ENCODE results near the gene AFF2. TPM values are rescaled to one million over a fixed set of nuclear protein-coding genes. Genes with fewer than 3 reads are reported as not detected.

The AFF2 gene
- total RNA-seq, 2 donors from 2014 or later, result 7.4 to 16.6 TPM

DNA sequence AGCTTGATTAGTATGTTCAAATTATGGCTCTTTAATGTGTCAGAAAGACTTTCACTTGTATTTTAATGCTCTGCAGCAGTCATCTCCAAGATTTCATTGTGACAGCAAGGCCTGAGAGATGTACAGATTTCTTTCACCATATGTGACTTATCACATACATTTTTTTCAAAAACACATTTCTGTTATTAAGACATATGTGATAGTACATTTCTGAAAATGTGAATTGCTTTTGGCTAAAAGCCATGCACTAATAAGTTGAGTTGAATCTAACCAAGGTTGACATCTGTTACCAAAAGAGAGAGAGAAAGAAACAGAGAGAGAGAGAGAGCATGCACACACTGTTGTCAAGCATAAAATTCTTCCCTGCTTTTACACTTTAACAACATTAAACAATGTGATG is 409.3 kb downstream of the AFF2 start:
- no peaks in the 10 kb centered on the region for H3K36me3 ChIP-seq
- H3K4me1 ChIP-seq (ENCODE audit: control insufficient read depth in 1 of 2, low read depth in 2 of 2), result no peaks in the 10 kb centered on the region
- H3K9me3 ChIP-seq, result no peaks in the 10 kb centered on the region
- H3K4me3 ChIP-seq, result no peak overlapping the region
- H3K27me3 ChIP-seq (replicated peaks; ENCODE audit: insufficient read depth), result no peaks in the 10 kb centered on the region
- no peak overlapping the region for H3K27ac ChIP-seq
- TF ChIP-seq, protein P1, sequence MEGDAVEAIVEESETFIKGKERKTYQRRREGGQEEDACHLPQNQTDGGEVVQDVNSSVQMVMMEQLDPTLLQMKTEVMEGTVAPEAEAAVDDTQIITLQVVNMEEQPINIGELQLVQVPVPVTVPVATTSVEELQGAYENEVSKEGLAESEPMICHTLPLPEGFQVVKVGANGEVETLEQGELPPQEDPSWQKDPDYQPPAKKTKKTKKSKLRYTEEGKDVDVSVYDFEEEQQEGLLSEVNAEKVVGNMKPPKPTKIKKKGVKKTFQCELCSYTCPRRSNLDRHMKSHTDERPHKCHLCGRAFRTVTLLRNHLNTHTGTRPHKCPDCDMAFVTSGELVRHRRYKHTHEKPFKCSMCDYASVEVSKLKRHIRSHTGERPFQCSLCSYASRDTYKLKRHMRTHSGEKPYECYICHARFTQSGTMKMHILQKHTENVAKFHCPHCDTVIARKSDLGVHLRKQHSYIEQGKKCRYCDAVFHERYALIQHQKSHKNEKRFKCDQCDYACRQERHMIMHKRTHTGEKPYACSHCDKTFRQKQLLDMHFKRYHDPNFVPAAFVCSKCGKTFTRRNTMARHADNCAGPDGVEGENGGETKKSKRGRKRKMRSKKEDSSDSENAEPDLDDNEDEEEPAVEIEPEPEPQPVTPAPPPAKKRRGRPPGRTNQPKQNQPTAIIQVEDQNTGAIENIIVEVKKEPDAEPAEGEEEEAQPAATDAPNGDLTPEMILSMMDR (IDR thresholded peaks at IDR 0.05), result no peak
- ATAC-seq (ENCODE audit: insufficient number of reproducible peaks, low FRiP score, low read depth), result no peak
- DNase-seq (ENCODE audit: low spot score), result no peak

DNA sequence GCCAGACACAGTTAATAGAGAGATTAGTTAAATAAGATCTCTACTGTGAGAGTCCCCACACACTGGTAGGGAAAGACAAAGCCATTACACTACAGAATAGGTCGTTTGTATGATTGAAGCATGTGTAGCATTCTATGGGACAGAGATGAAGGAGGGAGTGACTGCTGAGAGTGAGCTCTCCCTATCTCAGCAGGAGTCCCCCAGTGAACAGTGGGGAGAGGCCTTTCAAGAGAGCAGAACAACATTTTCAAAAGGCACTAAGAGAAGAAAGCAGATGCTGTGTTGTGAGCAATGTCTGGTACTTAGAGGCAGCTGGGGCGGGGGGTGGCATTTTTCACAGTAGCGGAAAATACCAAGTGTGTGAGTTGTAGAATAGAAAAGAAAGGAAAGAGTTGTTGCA is 413.6 kb downstream of the AFF2 start:
- Histone ChIP-seq H3K4me3 (no peak overlapping the region), H3K9me3 (no peaks in the 10 kb centered on the region), H3K27me3 (replicated peaks; ENCODE audit: insufficient read depth) (no peaks in the 10 kb centered on the region), H3K4me1 (ENCODE audit: control insufficient read depth in 1 of 2, low read depth in 2 of 2) (no peaks in the 10 kb centered on the region), H3K36me3 (no peaks in the 10 kb centered on the region), H3K27ac (no peak overlapping the region)
- TF ChIP-seq, protein P1 (IDR thresholded peaks at IDR 0.05), result no peak
- ATAC-seq (ENCODE audit: insufficient number of reproducible peaks, low FRiP score, low read depth), result no peak
- no peak for DNase-seq (ENCODE audit: low spot score)

DNA sequence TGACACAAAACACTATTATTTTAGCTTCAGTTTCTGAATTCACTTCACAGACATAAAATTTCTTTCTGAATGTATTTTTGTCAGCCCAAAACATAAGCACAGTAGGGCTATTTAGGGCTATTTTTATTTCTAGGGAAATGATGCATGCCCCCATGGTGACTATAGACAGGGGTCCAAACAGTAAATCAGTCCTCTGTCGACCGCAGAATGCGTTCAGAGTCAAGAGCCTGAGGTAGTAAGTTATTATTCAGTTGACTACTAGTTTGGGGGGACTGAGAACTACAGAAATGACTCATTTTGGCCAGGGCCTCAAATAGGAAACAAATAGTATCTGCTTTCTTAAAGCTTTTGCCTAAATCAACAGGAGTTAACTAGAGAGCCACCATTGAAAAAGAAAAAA is 414.4 kb downstream of the AFF2 start:
- Histone ChIP-seq H3K4me1 (ENCODE audit: control insufficient read depth in 1 of 2, low read depth in 2 of 2) (no peaks in the 10 kb centered on the region), H3K27ac (no peak overlapping the region), H3K36me3 (no peaks in the 10 kb centered on the region), H3K4me3 (no peak overlapping the region), H3K9me3 (no peaks in the 10 kb centered on the region), H3K27me3 (replicated peaks; ENCODE audit: insufficient read depth) (no peaks in the 10 kb centered on the region)
- TF ChIP-seq, protein P1 (IDR thresholded peaks at IDR 0.05), result no peak
- DNase-seq (ENCODE audit: low spot score) (no peak), ATAC-seq (ENCODE audit: insufficient number of reproducible peaks, low FRiP score, low read depth) (no peak)

DNA sequence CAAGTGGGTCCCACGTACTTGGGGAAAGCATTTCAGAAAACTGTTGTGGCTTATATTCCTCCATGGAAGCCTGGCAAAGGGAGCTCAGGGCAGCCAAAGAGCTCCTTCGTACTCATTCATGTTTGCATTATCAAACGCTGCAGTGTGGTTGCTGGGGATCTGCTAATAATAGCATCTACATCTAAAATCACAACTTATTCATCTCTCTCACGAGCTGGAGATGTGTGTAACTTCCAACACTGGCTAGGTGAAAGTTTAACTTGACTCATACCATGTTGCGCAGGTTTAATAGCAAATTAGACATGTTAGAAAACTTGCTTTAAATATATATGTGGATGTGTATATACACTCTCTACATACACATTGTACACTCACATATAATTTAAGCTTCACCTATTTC is 415.1 kb downstream of the AFF2 start:
- TF ChIP-seq, protein P1 (IDR thresholded peaks at IDR 0.05), result no peak
- no peak for ATAC-seq (ENCODE audit: insufficient number of reproducible peaks, low FRiP score, low read depth)

DNA sequence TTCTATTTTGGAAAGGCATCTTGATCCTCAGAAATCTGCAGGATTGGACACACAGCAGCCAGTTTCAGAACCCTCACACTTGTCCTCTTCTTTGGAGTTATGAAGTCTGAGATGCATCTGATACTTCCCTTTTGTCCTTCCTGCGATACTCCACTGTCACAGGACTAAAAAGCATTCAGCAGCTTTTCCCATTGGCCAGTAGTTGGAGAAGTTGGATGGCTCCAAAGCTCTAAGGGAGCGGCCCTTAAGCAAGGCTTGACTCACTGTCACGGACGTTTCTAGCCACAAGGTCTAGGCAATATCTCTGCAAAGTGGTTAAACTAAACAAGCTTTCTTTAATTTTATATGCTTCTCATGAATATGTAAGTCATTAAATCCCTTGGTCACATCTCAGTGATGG is 417.0 kb downstream of the AFF2 start:
- H3K9me3 ChIP-seq, result no peaks in the 10 kb centered on the region
- H3K27me3 ChIP-seq (replicated peaks; ENCODE audit: insufficient read depth), result no peaks in the 10 kb centered on the region
- DNase-seq (ENCODE audit: low spot score) (no peak), ATAC-seq (ENCODE audit: insufficient number of reproducible peaks, low FRiP score, low read depth) (no peak)
- no peaks in the 10 kb centered on the region for H3K36me3 ChIP-seq
- no peak overlapping the region for H3K4me3 ChIP-seq
- no peak overlapping the region for H3K27ac ChIP-seq
- no peaks in the 10 kb centered on the region for H3K4me1 ChIP-seq (ENCODE audit: control insufficient read depth in 1 of 2, low read depth in 2 of 2)
- TF ChIP-seq, protein P1 (IDR thresholded peaks at IDR 0.05), result no peak

More for the DNA sequence above, 415.1 kb downstream of the AFF2 start:
- Histone ChIP-seq H3K9me3 (no peaks in the 10 kb centered on the region), H3K4me3 (no peak overlapping the region), H3K4me1 (ENCODE audit: control insufficient read depth in 1 of 2, low read depth in 2 of 2) (no peaks in the 10 kb centered on the region), H3K27me3 (replicated peaks; ENCODE audit: insufficient read depth) (no peaks in the 10 kb centered on the region), H3K27ac (no peak overlapping the region), H3K36me3 (no peaks in the 10 kb centered on the region)
- no peak for DNase-seq (ENCODE audit: low spot score)

Data from thoracic aorta (tissue), 2 donors.